GM19395 (cell line): ENCODE data around the gene KIN.
A peak's percentile ranks its signal among the peaks of the same experiment; 100 is the strongest.
"Not testable (repeated sequence)": the region's sequence is repeated elsewhere in the genome, so short reads cannot be mapped to it uniquely, and the experiment has no call there.

Experiments used
- ATAC-seq: cut with Tn5 transposase; IDR thresholded peaks from one replicate; pipeline ENCODE4 v1.9.1; 2021; ENCODE audit warnings: mild to moderate bottlenecking, moderate library complexity; ENCODE audit not compliant: unreplicated experiment

Gene KIN, protein sequence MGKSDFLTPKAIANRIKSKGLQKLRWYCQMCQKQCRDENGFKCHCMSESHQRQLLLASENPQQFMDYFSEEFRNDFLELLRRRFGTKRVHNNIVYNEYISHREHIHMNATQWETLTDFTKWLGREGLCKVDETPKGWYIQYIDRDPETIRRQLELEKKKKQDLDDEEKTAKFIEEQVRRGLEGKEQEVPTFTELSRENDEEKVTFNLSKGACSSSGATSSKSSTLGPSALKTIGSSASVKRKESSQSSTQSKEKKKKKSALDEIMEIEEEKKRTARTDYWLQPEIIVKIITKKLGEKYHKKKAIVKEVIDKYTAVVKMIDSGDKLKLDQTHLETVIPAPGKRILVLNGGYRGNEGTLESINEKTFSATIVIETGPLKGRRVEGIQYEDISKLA

GRCh38 chr10:7787857-7788638, at the start of gene KIN, which contains the start of gene ATP5F1C:
TSS of gene KIN (minus strand) at chr10:7787993. CDS start at chr10:7787933, 60 bp downstream.
TSS of gene ATP5F1C (plus strand) at chr10:7788177. CDS start at chr10:7788208, 31 bp downstream.
- ATAC-seq = peak; percentile 94

- no peak for ATAC-seq
Observed at GRCh38 chr10:7836571-7836970, 48.8 kb upstream of the KIN start.

- ATAC-seq = no peak
Observed at GRCh38 chr10:7834262-7834661, 46.5 kb upstream of the KIN start.

DNA sequence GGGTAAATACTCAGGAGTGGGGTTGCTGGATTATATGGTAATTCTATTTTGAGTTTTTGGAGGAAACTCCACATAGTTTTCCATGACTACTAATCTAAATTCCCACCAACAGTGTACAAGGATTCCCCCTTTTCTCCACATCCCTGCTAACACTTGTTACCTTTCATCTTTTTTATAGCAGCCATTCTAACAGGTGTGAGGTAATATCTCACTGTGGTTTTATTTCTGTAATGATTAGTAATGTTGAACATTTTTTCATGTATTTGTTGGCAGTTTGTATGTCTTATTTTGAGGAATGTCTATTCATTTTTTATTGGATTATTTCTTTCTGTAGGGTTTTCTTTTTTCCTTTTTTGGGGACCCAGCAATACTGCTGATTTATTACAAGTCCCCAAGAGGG, 45.4 kb upstream of the KIN start:
- ATAC-seq = no peak

DNA sequence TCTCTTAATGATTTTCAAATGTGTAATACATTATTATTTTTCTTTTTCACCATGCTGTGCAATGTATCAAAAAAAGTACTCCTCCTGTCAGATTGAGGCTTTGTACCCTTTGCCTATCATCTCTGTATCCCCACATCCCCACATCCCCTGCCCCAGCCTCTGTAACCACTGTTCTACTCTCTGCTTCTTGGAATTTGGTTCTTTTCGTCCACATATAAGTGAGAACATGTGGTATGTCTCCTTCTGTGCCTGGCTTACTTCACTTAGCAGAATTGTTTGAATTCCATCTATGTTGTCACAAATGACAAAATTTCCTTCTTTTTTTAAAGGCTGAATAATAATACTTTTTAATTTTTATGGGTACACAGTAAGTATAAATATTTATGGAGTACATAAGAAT, 44.3 kb upstream of the KIN start:
- ATAC-seq = no peak

DNA sequence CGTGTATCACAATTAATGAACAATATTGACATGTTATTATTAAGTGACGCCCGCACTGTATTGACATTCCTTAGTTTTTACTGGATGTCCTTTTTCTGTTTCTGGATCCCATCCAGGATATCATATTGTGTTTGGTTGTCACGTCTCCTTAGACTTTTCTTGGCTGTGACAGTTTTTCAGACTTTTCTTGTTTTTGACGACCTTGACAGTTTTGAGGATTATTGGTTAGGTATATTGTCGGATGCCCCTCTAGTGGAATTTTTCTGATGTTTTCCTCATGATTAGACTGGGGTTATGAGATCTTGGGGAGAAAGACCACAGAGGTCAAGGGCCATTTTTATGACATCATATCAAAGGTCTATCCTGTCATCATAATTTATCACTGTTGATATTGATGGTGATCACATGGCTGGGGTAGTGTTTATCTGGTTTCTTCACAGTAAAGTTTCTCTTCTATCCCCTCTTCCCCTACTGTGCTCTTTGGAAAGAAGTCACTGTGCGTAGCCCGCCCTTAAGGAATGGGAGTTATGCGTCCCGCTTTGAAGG, 41.6 kb upstream of the KIN start:
- ATAC-seq = no peak

GRCh38 chr10:7826971-7827370, 39.2 kb upstream of the KIN start:
- no peak for ATAC-seq

GRCh38 chr10:7824251-7824650, 36.5 kb upstream of the KIN start:
- no peak for ATAC-seq

DNA sequence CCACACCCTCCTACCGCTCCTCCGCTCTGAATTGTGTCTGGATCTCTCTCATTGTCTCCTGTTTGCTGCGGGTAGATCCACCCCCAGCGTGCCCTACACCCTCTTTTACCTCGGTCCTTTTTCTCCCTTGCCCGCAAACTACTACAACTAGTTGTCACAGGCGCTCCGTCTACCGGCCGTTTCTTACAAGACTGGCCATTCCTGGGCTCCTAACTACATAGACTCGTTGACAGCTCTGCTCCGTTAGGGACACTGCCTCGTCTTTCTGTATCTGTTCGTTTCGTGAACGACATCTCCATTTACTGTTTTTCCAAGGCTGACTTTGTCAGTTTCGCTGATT, 31.3 kb upstream of the KIN start:
- ATAC-seq = peak; percentile 60

GRCh38 chr10:7818295-7819120, 30.7 kb upstream of the KIN start, which contains the start of gene TAF3:
TSS of gene TAF3 (plus strand) at chr10:7818505. CDS start at chr10:7818710, 205 bp downstream.
- ATAC-seq = peak; percentile 84

GRCh38 chr10:7817984-7818294, 30.1 kb upstream of the KIN start:
- peak; percentile 38 for ATAC-seq

GRCh38 chr10:7817576-7817975, 29.8 kb upstream of the KIN start:
- ATAC-seq = no peak

GRCh38 chr10:7813481-7813880, 25.7 kb upstream of the KIN start:
- ATAC-seq = no peak

GRCh38 chr10:7811743-7812142, 23.9 kb upstream of the KIN start:
- ATAC-seq = not testable (repeated sequence)

GRCh38 chr10:7811000-7811399, 23.2 kb upstream of the KIN start:
- no peak for ATAC-seq

DNA sequence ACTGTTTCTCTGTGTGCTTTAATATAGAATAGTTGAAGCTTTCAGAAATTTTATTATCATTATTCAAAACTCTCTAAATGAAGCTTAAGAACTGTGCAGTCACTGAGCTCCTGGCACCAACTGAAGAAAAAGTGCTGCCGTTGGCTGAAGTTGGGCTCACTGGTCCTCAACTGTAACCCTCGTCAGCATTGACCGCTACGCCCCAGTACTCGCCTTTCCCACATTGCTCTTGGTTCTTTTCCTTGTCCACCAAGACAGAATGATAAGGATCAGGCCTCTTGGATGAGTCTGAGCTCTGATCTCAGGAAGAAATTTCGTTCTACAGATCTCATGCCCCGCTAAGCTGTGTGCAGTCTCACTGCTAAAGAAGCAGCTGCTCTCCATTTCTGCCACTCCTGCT, 22.6 kb upstream of the KIN start:
- ATAC-seq = no peak

DNA sequence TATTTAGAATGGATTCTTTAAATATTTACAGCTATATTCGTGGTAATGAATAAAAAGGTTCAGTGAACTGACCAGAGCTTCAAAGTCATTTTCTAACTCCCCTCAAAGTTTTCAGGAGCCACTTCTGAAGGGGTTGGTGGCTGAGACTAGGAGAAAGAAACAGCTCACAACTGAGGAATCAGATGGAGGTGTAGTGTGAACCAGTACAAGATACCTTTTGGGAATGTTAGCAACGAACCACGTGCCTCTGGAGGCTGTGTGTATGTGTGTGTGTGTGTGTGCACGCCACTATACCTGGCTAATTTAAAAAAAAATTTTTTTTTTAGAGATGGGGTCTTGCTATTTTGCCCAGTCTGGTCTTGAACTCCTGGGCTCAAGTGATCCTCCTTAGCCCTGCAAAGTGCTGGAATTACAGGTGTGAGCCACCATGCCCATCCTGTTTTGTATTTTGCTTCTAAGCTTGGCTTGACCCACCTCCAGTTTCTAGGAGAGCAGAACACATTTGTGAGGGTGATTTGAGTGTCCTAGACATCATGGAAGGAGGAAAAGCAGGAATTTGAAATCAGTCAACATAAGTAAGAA, 21.0 kb upstream of the KIN start:
- no peak for ATAC-seq

DNA sequence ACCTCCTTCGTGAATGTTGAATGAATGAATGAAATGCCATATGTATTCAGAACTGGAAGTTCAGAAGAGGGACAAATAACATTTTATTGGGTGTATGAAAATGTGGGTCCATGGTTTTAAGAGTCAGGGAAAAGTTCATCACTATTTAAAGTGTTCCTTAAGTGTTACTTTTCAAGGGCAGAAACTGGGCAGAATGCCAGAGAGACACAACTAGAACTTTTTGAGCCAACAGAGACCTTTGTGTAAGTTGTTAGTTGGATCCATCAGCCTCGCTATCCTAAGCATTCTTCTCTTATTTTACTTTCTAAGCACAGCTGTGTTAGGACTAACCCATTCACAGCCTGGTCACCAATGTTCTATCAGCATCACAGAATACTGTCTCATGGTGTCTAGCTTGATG, 16.9 kb upstream of the KIN start:
- no peak for ATAC-seq

GRCh38 chr10:7804216-7804615, 16.4 kb upstream of the KIN start:
- no peak for ATAC-seq

GRCh38 chr10:7802606-7803005, 14.8 kb upstream of the KIN start:
- ATAC-seq = no peak

- ATAC-seq = no peak
Observed at GRCh38 chr10:7797582-7797981, 9.8 kb upstream of the KIN start.
